ENCODE measurements around the gene PER3.
A peak's percentile ranks its signal among the peaks of the same experiment; 100 is the strongest.

PER3 gene

DNA sequence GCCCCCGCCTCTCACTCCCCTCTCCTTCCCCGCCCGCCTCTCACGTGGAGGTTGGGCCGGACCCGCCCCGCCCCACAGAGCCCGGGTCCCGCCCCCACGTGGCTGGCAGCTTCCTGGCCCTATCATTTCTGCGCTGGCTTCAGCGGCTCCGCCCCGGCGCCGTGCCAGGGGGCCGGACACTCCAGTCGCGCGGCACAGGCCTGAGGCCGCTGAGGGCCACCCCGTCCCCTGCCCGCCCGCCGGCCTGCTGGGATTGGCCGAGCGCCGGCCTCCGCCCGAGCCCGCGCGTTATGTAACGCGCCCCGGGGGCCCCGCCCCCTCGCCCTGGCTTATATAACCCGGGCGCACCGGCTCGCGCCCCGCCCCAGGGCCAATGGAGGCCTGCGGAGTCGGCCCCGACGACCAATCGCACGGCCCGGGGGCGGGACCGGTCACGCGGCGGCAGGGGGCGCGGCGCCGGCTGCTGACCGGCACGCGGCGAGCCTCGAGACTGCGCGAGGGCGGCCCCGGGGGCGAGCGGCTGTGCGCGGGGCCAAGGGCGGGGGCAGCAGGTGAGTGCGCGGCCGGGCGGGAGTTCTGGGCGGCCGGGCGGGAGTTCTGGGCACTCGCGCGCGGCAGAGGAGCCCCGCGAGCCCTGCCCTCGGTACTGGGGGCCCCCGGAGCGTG is at the start of gene PER3:
Gene PER3, plus strand, starts transcription at position 466 of the 666 bp plus-strand sequence. CDS start 587 bp downstream, outside the sequence.
- peak within 1 kb of the TSS; percentile 55 for H2AFZ ChIP-seq (ENCODE audit: low read depth, low read length)
- H3K9me3 ChIP-seq (ENCODE audit: low read length): no peaks in the 10 kb centered on the region
- H3K4me1 ChIP-seq (ENCODE audit: insufficient read depth, low read length): no peaks in the 10 kb centered on the region
- peaks cover 26% of the 10 kb centered on the region for H3K36me3 ChIP-seq (ENCODE audit: insufficient read depth, low read length)
- no peaks in the 10 kb centered on the region for H3K27me3 ChIP-seq (ENCODE audit: insufficient read depth, low read length)
- peak within 1 kb of the TSS; percentile 47 for H3K4me3 ChIP-seq (ENCODE audit: low read length)

- Histone ChIP-seq H3K4me3 (ENCODE audit: low read length) (no peak overlapping the region), H3K27me3 (ENCODE audit: insufficient read depth, low read length) (no peaks in the 10 kb centered on the region), H2AFZ (ENCODE audit: low read depth, low read length) (no peak overlapping the region), H3K4me1 (ENCODE audit: insufficient read depth, low read length) (no peaks in the 10 kb centered on the region), H3K36me3 (ENCODE audit: insufficient read depth, low read length) (peaks cover 52% of the 10 kb centered on the region), H3K9me3 (ENCODE audit: low read length) (no peaks in the 10 kb centered on the region)
These were observed 46.0 kb upstream of the PER3 start for GRCh38 chr1:7738044-7738443.

GRCh38 chr1:7743346-7743745 is 40.7 kb upstream of the PER3 start:
- peaks cover 60% of the 10 kb centered on the region for H3K36me3 ChIP-seq (ENCODE audit: insufficient read depth, low read length)
- H2AFZ ChIP-seq (ENCODE audit: low read depth, low read length): no peak overlapping the region
- H3K4me1 ChIP-seq (ENCODE audit: insufficient read depth, low read length): no peaks in the 10 kb centered on the region
- no peak overlapping the region for H3K4me3 ChIP-seq (ENCODE audit: low read length)
- no peaks in the 10 kb centered on the region for H3K27me3 ChIP-seq (ENCODE audit: insufficient read depth, low read length)
- H3K9me3 ChIP-seq (ENCODE audit: low read length): no peaks in the 10 kb centered on the region

GRCh38 chr1:7744882-7745281 is 39.2 kb upstream of the PER3 start:
- peaks cover 59% of the 10 kb centered on the region for H3K36me3 ChIP-seq (ENCODE audit: insufficient read depth, low read length)
- H2AFZ ChIP-seq (ENCODE audit: low read depth, low read length): no peak overlapping the region
- no peaks in the 10 kb centered on the region for H3K4me1 ChIP-seq (ENCODE audit: insufficient read depth, low read length)
- H3K9me3 ChIP-seq (ENCODE audit: low read length): no peaks in the 10 kb centered on the region
- no peaks in the 10 kb centered on the region for H3K27me3 ChIP-seq (ENCODE audit: insufficient read depth, low read length)
- no peak overlapping the region for H3K4me3 ChIP-seq (ENCODE audit: low read length)

GRCh38 chr1:7745783-7746182 is 38.3 kb upstream of the PER3 start:
- Histone ChIP-seq H3K27me3 (ENCODE audit: insufficient read depth, low read length) (no peaks in the 10 kb centered on the region), H3K36me3 (ENCODE audit: insufficient read depth, low read length) (peaks cover 60% of the 10 kb centered on the region), H3K4me3 (ENCODE audit: low read length) (no peak overlapping the region), H2AFZ (ENCODE audit: low read depth, low read length) (no peak overlapping the region), H3K4me1 (ENCODE audit: insufficient read depth, low read length) (no peaks in the 10 kb centered on the region), H3K9me3 (ENCODE audit: low read length) (no peaks in the 10 kb centered on the region)

DNA sequence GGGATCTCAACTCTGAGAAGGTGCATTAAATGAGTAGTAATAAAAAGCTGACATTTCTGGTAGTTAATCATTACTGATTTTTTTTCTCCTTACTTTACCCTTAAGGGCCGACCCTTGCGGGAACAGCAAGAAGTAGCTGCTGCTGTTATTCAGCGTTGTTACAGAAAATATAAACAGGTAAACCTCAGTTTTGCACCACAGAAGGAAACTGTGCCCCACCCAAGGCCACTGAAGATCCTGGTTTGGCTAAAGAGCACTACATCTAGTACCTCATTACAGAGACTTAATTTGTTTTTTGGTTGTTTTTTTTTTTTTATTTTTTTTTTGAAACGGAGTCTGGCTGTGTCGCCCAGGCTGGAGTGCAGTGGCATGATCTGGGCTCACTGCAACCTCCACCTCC is 36.5 kb upstream of the PER3 start:
- H3K4me3 ChIP-seq (ENCODE audit: low read length): no peak overlapping the region
- H3K27me3 ChIP-seq (ENCODE audit: insufficient read depth, low read length): no peaks in the 10 kb centered on the region
- no peak overlapping the region for H2AFZ ChIP-seq (ENCODE audit: low read depth, low read length)
- no peaks in the 10 kb centered on the region for H3K9me3 ChIP-seq (ENCODE audit: low read length)
- peaks cover 11% of the 10 kb centered on the region for H3K4me1 ChIP-seq (ENCODE audit: insufficient read depth, low read length)
- peaks cover 64% of the 10 kb centered on the region for H3K36me3 ChIP-seq (ENCODE audit: insufficient read depth, low read length)

GRCh38 chr1:7749126-7749525 is 35.0 kb upstream of the PER3 start:
- Histone ChIP-seq H3K4me1 (ENCODE audit: insufficient read depth, low read length) (peaks cover 18% of the 10 kb centered on the region), H3K4me3 (ENCODE audit: low read length) (no peak overlapping the region), H3K27me3 (ENCODE audit: insufficient read depth, low read length) (no peaks in the 10 kb centered on the region), H2AFZ (ENCODE audit: low read depth, low read length) (no peak overlapping the region), H3K9me3 (ENCODE audit: low read length) (no peaks in the 10 kb centered on the region), H3K36me3 (ENCODE audit: insufficient read depth, low read length) (peaks cover 70% of the 10 kb centered on the region)

- Histone ChIP-seq H3K9me3 (ENCODE audit: low read length) (no peaks in the 10 kb centered on the region), H2AFZ (ENCODE audit: low read depth, low read length) (no peak overlapping the region), H3K4me3 (ENCODE audit: low read length) (no peak overlapping the region)
These were observed 32.9 kb upstream of the PER3 start for GRCh38 chr1:7751174-7751573.

DNA sequence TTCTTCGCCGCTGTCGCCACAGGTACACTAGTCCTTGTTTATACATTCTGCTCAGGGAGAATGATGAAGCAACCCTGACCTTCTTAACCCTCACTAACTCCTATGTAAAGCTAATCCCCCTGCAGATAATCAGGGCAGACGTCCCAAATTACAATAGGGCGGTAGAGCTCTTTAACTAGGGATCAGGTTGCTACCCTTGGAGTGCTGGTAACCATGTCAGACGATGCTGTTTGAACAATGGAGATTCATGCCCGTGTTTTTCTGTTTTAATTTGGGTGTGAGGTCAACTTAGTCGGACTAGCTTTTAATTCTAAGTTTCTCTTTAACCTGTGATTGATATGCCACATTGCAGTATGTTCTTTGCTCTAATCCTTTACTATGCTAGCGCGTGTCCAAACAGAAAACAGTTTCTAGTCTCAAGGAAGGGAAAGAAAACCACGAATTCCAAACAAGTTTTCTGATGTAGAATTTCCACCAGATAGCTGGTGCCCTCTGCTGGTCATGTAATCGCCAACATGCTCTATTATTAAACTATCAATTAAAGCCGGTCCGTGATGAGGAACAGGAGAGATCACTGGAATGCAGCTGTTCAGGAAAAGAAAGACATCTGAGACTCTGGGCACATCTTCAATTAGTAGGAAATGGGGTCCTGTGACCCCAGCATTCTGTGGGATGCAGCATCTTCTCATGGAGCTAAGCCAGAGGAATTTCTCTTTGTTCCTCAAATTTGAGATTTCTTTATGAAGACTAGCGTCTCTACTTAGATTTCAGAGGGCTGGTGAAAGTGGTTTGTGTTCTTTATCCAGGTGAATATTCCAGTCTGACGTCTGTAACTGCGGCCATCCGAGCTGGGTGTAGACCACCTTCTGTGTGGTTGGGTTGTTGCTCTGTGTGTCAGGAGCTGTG is 31.3 kb upstream of the PER3 start:
- no peak overlapping the region for H2AFZ ChIP-seq (ENCODE audit: low read depth, low read length)
- H3K4me3 ChIP-seq (ENCODE audit: low read length): no peak overlapping the region
- H3K36me3 ChIP-seq (ENCODE audit: insufficient read depth, low read length): peaks cover 47% of the 10 kb centered on the region
- no peaks in the 10 kb centered on the region for H3K9me3 ChIP-seq (ENCODE audit: low read length)
- peaks cover 18% of the 10 kb centered on the region for H3K4me1 ChIP-seq (ENCODE audit: insufficient read depth, low read length)
- H3K27me3 ChIP-seq (ENCODE audit: insufficient read depth, low read length): no peaks in the 10 kb centered on the region

More at GRCh38 chr1:7751174-7751573, 32.9 kb upstream of the PER3 start:
- Histone ChIP-seq H3K27me3 (ENCODE audit: insufficient read depth, low read length) (no peaks in the 10 kb centered on the region), H3K36me3 (ENCODE audit: insufficient read depth, low read length) (peaks cover 58% of the 10 kb centered on the region), H3K4me1 (ENCODE audit: insufficient read depth, low read length) (peaks cover 18% of the 10 kb centered on the region)

- H3K27me3 ChIP-seq (ENCODE audit: insufficient read depth, low read length): no peaks in the 10 kb centered on the region
- no peak overlapping the region for H3K4me3 ChIP-seq (ENCODE audit: low read length)
- no peak overlapping the region for H2AFZ ChIP-seq (ENCODE audit: low read depth, low read length)
- H3K4me1 ChIP-seq (ENCODE audit: insufficient read depth, low read length): peaks cover 18% of the 10 kb centered on the region
- H3K9me3 ChIP-seq (ENCODE audit: low read length): no peaks in the 10 kb centered on the region
- peaks cover 39% of the 10 kb centered on the region for H3K36me3 ChIP-seq (ENCODE audit: insufficient read depth, low read length)
These were observed 30.4 kb upstream of the PER3 start for GRCh38 chr1:7753641-7754040.

GRCh38 chr1:7754234-7754633 is 29.9 kb upstream of the PER3 start:
- Histone ChIP-seq H3K4me3 (ENCODE audit: low read length) (no peak overlapping the region), H3K9me3 (ENCODE audit: low read length) (no peaks in the 10 kb centered on the region), H2AFZ (ENCODE audit: low read depth, low read length) (no peak overlapping the region), H3K27me3 (ENCODE audit: insufficient read depth, low read length) (no peaks in the 10 kb centered on the region), H3K36me3 (ENCODE audit: insufficient read depth, low read length) (peaks cover 33% of the 10 kb centered on the region), H3K4me1 (ENCODE audit: insufficient read depth, low read length) (peaks cover 18% of the 10 kb centered on the region)

DNA sequence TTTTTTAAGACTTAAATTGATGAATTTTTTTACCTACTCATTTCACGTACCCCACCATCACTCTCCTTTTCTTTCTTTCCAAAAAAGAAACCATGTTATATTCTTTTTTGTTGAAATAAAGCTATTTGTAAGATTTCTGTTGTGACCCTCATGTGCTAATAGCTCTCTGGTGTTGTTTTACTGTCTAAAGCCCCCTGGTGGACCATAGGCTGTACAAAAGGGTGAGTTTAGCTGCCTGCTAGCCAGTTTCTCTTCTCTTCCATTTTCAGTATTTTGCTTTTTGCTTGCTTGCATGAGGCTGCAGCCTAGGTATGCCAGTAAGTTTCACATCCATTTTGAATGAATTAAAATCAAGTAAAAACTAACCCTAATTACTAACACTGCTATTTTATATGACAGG is 28.6 kb upstream of the PER3 start:
- Histone ChIP-seq H3K36me3 (ENCODE audit: insufficient read depth, low read length) (peaks cover 23% of the 10 kb centered on the region), H3K9me3 (ENCODE audit: low read length) (no peaks in the 10 kb centered on the region), H3K27me3 (ENCODE audit: insufficient read depth, low read length) (no peaks in the 10 kb centered on the region), H2AFZ (ENCODE audit: low read depth, low read length) (no peak overlapping the region), H3K4me3 (ENCODE audit: low read length) (no peak overlapping the region), H3K4me1 (ENCODE audit: insufficient read depth, low read length) (peaks cover 18% of the 10 kb centered on the region)

DNA sequence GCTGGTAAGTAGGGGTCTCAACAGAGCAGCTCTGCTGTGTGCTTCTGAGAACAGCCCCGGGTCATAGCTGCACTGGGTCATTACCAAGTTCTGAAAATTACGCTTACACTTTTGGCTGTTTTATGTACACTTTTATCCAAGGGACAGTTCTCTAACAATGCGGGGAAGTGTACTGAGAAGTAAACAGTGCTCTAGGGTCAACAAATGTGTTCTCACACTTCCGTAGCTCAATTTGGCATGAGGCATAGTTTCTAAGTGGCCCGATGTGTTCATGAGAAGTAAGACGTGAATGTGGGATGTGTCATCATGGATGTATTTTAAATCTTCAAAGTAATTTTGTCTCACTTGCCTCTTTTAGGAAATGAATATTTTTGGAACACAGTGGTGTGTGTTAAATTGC is 23.8 kb upstream of the PER3 start:
- no peak overlapping the region for H3K4me3 ChIP-seq (ENCODE audit: low read length)
- H2AFZ ChIP-seq (ENCODE audit: low read depth, low read length): no peak overlapping the region
- no peaks in the 10 kb centered on the region for H3K9me3 ChIP-seq (ENCODE audit: low read length)
- H3K4me1 ChIP-seq (ENCODE audit: insufficient read depth, low read length): no peaks in the 10 kb centered on the region
- H3K36me3 ChIP-seq (ENCODE audit: insufficient read depth, low read length): peaks cover 6% of the 10 kb centered on the region
- no peaks in the 10 kb centered on the region for H3K27me3 ChIP-seq (ENCODE audit: insufficient read depth, low read length)

Measured in neuron (in vitro differentiated cells).